Measurements from ENCODE around the gene PYM1. TPM values are rescaled to one million over a fixed set of nuclear protein-coding genes. Genes with fewer than 3 reads are reported as not detected.

The PYM1 gene
- total RNA-seq, 1 donor from 2014 or later: 14.8 TPM

DNA sequence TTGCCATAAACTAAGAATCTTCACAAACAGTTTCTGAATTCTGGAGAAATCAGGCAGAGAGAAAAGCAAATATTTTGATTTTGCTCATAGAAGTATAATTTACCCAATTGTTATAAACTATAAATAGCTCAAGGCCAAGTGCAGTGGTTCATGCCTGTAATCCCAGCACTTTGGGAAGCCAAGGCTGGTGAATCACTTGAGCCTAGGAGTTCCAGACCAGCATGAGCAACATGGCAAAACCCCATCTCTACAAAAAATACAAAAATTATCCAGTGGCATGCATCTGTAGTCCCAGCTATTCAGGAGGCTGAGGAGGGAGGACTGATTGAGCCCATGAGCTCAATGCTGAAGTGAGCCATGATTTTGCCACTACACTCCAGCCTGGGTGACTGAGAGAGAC is 65.4 kb downstream of the PYM1 start:
- Histone ChIP-seq H3K9me3 (replicated peaks) (peaks cover 18% of the 10 kb centered on the region), H3K4me1 (no peaks in the 10 kb centered on the region), H3K4me3 (no peak overlapping the region), H3K36me3 (no peaks in the 10 kb centered on the region), H3K27me3 (ENCODE audit: low read depth) (no peaks in the 10 kb centered on the region), H3K27ac (replicated peaks) (no peak overlapping the region)
- TF ChIP-seq, protein P1, sequence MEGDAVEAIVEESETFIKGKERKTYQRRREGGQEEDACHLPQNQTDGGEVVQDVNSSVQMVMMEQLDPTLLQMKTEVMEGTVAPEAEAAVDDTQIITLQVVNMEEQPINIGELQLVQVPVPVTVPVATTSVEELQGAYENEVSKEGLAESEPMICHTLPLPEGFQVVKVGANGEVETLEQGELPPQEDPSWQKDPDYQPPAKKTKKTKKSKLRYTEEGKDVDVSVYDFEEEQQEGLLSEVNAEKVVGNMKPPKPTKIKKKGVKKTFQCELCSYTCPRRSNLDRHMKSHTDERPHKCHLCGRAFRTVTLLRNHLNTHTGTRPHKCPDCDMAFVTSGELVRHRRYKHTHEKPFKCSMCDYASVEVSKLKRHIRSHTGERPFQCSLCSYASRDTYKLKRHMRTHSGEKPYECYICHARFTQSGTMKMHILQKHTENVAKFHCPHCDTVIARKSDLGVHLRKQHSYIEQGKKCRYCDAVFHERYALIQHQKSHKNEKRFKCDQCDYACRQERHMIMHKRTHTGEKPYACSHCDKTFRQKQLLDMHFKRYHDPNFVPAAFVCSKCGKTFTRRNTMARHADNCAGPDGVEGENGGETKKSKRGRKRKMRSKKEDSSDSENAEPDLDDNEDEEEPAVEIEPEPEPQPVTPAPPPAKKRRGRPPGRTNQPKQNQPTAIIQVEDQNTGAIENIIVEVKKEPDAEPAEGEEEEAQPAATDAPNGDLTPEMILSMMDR (IDR thresholded peaks at IDR 0.05; ENCODE audit: borderline replicate concordance): no peak
- intact Hi-C loops (cut with micrococcal nuclease): no loop called here
- DNase-seq: no peak

DNA sequence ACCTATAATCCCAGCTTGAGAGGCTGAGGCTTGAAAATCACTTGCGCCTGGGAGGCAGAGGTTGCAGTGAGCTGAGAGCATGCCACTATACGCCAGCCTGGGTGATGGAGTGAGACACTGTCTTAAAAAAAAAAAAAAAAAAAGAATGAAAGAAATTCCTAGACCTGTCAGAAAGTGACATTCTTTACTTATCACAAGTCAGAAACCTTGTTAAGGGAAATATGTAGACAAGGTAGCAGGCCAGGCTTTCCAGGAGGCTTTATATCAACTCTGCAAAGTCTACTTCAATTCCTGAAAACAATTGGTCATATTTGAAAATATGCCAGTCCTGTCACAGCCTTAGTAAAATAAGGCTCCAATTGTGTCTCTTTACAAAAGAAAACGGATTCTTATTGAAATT is 65.8 kb downstream of the PYM1 start:
- no peak overlapping the region for H3K27ac ChIP-seq (replicated peaks)
- H3K4me3 ChIP-seq: no peak overlapping the region
- TF ChIP-seq, protein P1 (IDR thresholded peaks at IDR 0.05; ENCODE audit: borderline replicate concordance): no peak
- no peaks in the 10 kb centered on the region for H3K27me3 ChIP-seq (ENCODE audit: low read depth)
- intact Hi-C loops (cut with micrococcal nuclease): no loop called here
- DNase-seq: no peak
- H3K9me3 ChIP-seq (replicated peaks): peaks cover 18% of the 10 kb centered on the region
- no peaks in the 10 kb centered on the region for H3K36me3 ChIP-seq
- H3K4me1 ChIP-seq: no peaks in the 10 kb centered on the region

DNA sequence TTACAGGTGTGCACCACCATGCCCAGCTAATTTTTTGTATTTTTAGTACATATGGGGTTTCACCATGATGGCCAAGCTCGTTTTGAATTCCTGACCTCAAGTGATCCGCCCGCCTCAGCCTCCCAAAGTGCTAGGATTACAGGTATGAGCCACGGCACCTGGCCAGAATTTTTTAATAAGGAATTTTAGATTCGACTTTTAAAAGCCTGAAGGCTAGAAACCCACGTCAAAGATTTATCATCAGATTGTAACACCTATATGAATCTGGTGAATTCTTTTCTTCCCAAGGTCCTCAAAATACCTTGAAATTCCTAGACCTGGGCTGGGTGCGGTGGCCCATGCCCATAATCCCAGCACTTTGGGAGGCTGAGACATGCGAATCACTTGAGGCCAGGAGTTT is 66.3 kb downstream of the PYM1 start:
- H3K4me1 ChIP-seq: no peaks in the 10 kb centered on the region
- no peaks in the 10 kb centered on the region for H3K27me3 ChIP-seq (ENCODE audit: low read depth)
- TF ChIP-seq, protein P1 (IDR thresholded peaks at IDR 0.05; ENCODE audit: borderline replicate concordance): no peak
- no peaks in the 10 kb centered on the region for H3K36me3 ChIP-seq
- H3K27ac ChIP-seq (replicated peaks): no peak overlapping the region
- peaks cover 18% of the 10 kb centered on the region for H3K9me3 ChIP-seq (replicated peaks)
- H3K4me3 ChIP-seq: no peak overlapping the region
- intact Hi-C loops (cut with micrococcal nuclease): no loop called here
- DNase-seq: no peak

DNA sequence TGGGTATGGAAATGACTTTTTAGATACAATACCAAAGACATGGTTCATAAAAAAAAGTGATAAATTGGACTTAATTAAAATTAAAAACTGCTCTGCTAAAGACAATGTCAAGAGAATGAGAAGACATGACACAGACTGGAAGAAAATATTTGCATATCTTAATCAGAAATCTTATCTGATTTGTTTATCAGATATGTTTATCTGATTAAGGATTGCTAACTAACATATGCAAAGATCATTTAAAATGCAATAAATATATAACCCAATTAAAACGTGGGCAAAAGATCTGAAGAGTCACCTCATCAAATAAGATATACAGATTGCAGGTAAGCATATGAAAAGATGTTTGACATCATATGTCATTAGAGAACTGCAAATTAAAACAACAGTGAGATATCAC is 75.0 kb downstream of the PYM1 start:
- TF ChIP-seq, protein P1 (IDR thresholded peaks at IDR 0.05; ENCODE audit: borderline replicate concordance): no peak
- H3K27me3 ChIP-seq (ENCODE audit: low read depth): peaks cover 36% of the 10 kb centered on the region
- intact Hi-C loops (cut with micrococcal nuclease): no loop called here

More for the DNA sequence above, 75.0 kb downstream of the PYM1 start:
- Histone ChIP-seq H3K9me3 (replicated peaks) (no peaks in the 10 kb centered on the region), H3K36me3 (no peaks in the 10 kb centered on the region), H3K4me1 (peaks cover 9% of the 10 kb centered on the region), H3K27ac (replicated peaks) (no peak overlapping the region), H3K4me3 (no peak overlapping the region)
- no peak for DNase-seq

Other genes starting within 250 kb of the PYM1 start
- gene ITGA7, start 220.0 kb downstream of the PYM1 start, total RNA-seq: 520 TPM
- 109 TPM for gene BLOC1S1, start 211.8 kb downstream of the PYM1 start, total RNA-seq
- 12.2 TPM for gene RDH5, start 207.5 kb downstream of the PYM1 start, total RNA-seq
- gene CD63, start 198.9 kb downstream of the PYM1 start, total RNA-seq: 705 TPM
- 15.6 TPM for gene GDF11, start 184.8 kb downstream of the PYM1 start, total RNA-seq
- gene SARNP, start 110.2 kb downstream of the PYM1 start, total RNA-seq: 53.2 TPM
- 13.3 TPM for gene ORMDL2, start 109.9 kb downstream of the PYM1 start, total RNA-seq
- gene DNAJC14, start 98.3 kb downstream of the PYM1 start, total RNA-seq: 18.6 TPM
- gene MMP19, start 85.0 kb downstream of the PYM1 start, total RNA-seq: 2.2 TPM
- gene DGKA, start 3.3 kb upstream of the PYM1 start, total RNA-seq: 6.5 TPM
- gene PMEL, start 38.1 kb upstream of the PYM1 start, total RNA-seq: 0.16 TPM
- 7.3 TPM for gene CDK2, start 38.9 kb upstream of the PYM1 start, total RNA-seq
- 111 TPM for gene RAB5B, start 46.2 kb upstream of the PYM1 start, total RNA-seq
- gene SUOX, start 69.4 kb upstream of the PYM1 start, total RNA-seq: 36.0 TPM
- gene IKZF4, start 93.1 kb upstream of the PYM1 start, total RNA-seq: 8.4 TPM
- 48.7 TPM for gene RPS26, start 114.0 kb upstream of the PYM1 start, total RNA-seq
- 2.3 TPM for gene ERBB3, start 152.3 kb upstream of the PYM1 start, total RNA-seq
- gene PA2G4, start 176.7 kb upstream of the PYM1 start, total RNA-seq: 65.7 TPM
- gene RPL41, start 188.7 kb upstream of the PYM1 start, total RNA-seq: 1,892 TPM
- gene ZC3H10, start 190.4 kb upstream of the PYM1 start, total RNA-seq: 4.9 TPM
- 23.2 TPM for gene ESYT1, start 200.4 kb upstream of the PYM1 start, total RNA-seq
- 54.1 TPM for gene MYL6B, start 224.7 kb upstream of the PYM1 start, total RNA-seq
- 508 TPM for gene MYL6, start 230.5 kb upstream of the PYM1 start, total RNA-seq